NB4 (cell line): ENCODE measurements around the gene CEMIP.

ENCODE experiments used
- POLR2A ChIP-seq: IDR thresholded peaks from 2 replicates; pipeline ENCODE4 v1.6.1; 2011; ENCODE audit warnings: mild to moderate bottlenecking; ENCODE audit not compliant: insufficient read length; ENCODE audit errors: extremely low read depth
- TF ChIP-seq, protein P1 (sequence below): IDR thresholded peaks from one replicate; pipeline ENCODE4 v1.5.1; 2012; ENCODE audit warnings: low read depth, low read length
- TF ChIP-seq, protein P2 (sequence below): IDR thresholded peaks from 2 replicates; pipeline ENCODE4 v1.6.1; 2011; ENCODE audit warnings: low read depth, low read length

DNA sequence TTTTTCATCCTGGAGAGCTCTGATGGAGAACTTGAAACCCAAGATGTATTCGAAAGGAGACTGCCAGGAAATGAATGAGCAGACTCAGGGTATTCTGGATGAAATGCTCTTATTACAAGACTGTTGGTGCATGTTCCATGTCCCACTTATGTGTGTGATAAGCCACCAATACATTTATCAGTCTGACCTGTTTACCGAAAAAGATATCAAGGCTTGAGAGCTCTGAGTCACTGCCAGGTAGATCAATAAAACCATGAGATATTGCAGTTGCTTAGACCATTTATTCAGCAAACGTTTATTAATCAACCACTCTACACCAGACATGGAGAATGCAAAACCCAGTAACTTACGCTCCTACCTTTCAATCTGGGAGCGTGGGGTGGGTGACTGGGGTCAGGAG is 17.2 kb downstream of the CEMIP start:
- TF ChIP-seq, protein P1, sequence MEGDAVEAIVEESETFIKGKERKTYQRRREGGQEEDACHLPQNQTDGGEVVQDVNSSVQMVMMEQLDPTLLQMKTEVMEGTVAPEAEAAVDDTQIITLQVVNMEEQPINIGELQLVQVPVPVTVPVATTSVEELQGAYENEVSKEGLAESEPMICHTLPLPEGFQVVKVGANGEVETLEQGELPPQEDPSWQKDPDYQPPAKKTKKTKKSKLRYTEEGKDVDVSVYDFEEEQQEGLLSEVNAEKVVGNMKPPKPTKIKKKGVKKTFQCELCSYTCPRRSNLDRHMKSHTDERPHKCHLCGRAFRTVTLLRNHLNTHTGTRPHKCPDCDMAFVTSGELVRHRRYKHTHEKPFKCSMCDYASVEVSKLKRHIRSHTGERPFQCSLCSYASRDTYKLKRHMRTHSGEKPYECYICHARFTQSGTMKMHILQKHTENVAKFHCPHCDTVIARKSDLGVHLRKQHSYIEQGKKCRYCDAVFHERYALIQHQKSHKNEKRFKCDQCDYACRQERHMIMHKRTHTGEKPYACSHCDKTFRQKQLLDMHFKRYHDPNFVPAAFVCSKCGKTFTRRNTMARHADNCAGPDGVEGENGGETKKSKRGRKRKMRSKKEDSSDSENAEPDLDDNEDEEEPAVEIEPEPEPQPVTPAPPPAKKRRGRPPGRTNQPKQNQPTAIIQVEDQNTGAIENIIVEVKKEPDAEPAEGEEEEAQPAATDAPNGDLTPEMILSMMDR: no peak
- TF ChIP-seq POLR2A: no peak
- TF ChIP-seq, protein P2, sequence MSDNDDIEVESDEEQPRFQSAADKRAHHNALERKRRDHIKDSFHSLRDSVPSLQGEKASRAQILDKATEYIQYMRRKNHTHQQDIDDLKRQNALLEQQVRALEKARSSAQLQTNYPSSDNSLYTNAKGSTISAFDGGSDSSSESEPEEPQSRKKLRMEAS: no peak
